RCC 7860 (cell line): Measurements from ENCODE around the gene ZNF467.

Experiments
- DNase-seq: peaks from one replicate; pipeline ENCODE4 v3.0.0-alpha.2; 2015; ENCODE audit warnings: low spot score
- FAIRE-seq: peaks from 2 replicates; lab custom pipeline; 2012; peaks lifted over from hg19 to GRCh38; lab: Jason Lieb, UNC

Gene ZNF467

GRCh38 chr7:149716932-149717307 is 56.5 kb downstream of the ZNF467 start:
- DNase-seq, result no peak
- no peak for FAIRE-seq

GRCh38 chr7:149716007-149716931 is 57.1 kb downstream of the ZNF467 start:
- no peak for FAIRE-seq
- DNase-seq, result no peak

GRCh38 chr7:149715476-149715875 is 57.9 kb downstream of the ZNF467 start:
- no peak for FAIRE-seq

GRCh38 chr7:149714910-149715471 is 58.4 kb downstream of the ZNF467 start:
- FAIRE-seq (no peak), DNase-seq (no peak)

More at GRCh38 chr7:149715476-149715875, 57.9 kb downstream of the ZNF467 start:
- DNase-seq, result no peak
